SU-DHL-6 (cell line): ENCODE data around the gene ERFL.

Source experiments
- H2AFZ ChIP-seq: fragments of 200-600 bp; sonication (generic); 2 replicates; pipeline ENCODE4 v1.6.1; 2014; ENCODE audit warnings: low read depth, mild to moderate bottlenecking, moderate library complexity, mixed read lengths, antibody characterized with exemption, low read length; ENCODE audit not compliant: severe bottlenecking
- H3F3A ChIP-seq: fragments of 200-600 bp; shearing (Covaris generic); 2 replicates; pipeline ENCODE4 v1.6.0; 2016; ENCODE audit warnings: antibody characterized with exemption, mild to moderate bottlenecking; ENCODE audit not compliant: insufficient read depth
- H3K27ac ChIP-seq: fragments of 200-600 bp; sonication (generic); 2 replicates; pipeline ENCODE4 v1.5.1; 2016; ENCODE audit warnings: low read depth, mild to moderate bottlenecking, low read length, moderate library complexity, mixed read lengths
- H3K27me3 ChIP-seq: fragments of 200-600 bp; sonication (generic), shearing (Covaris generic); 2 replicates; pipeline ENCODE4 v1.6.0; 2014; ENCODE audit warnings: mild to moderate bottlenecking, low read length
- H3K36me3 ChIP-seq: fragments of 200-600 bp; sonication (generic); 2 replicates; pipeline ENCODE4 v1.6.1; 2014; ENCODE audit warnings: mild to moderate bottlenecking, low read length, mixed read lengths
- H3K4me2 ChIP-seq: fragments of 300-600, 200-600 bp; shearing (Covaris generic), sonication (generic); 2 replicates; pipeline ENCODE4 v1.6.0; 2014; ENCODE audit warnings: low read length, low read depth, mild to moderate bottlenecking; ENCODE audit not compliant: poor library complexity, severe bottlenecking
- H3K4me3 ChIP-seq: fragments of 200-600 bp; sonication (generic); 2 replicates; pipeline ENCODE4 v1.5.1; 2014; ENCODE audit warnings: antibody characterized with exemption, low read length, mild to moderate bottlenecking, mixed read lengths; ENCODE audit not compliant: insufficient read depth, poor library complexity, severe bottlenecking
- H3K79me2 ChIP-seq: fragments of 200-600 bp; sonication (generic); 2 replicates; pipeline ENCODE4 v1.6.1; 2014; ENCODE audit warnings: mild to moderate bottlenecking, low read length, moderate library complexity; ENCODE audit not compliant: insufficient read depth
- H3K9ac ChIP-seq: fragments of 200-600 bp; sonication (generic); 2 replicates; pipeline ENCODE4 v1.7.0; 2014; ENCODE audit warnings: mild to moderate bottlenecking, low read length
- H3K9me2 ChIP-seq: fragments of 200-600 bp; sonication (generic); replicated peaks from 2 replicates; pipeline ENCODE4 v1.6.1; 2014; ENCODE audit warnings: low read length; ENCODE audit not compliant: insufficient read depth
- H3K9me3 ChIP-seq: fragments of 200-600 bp; sonication (generic); 2 replicates; pipeline ENCODE4 v1.6.1; 2014; ENCODE audit warnings: low read length, mixed read lengths; ENCODE audit not compliant: insufficient read depth
- H4K20me1 ChIP-seq: fragments of 200-600 bp; sonication (generic); 2 replicates; pipeline ENCODE4 v1.6.1; 2014; ENCODE audit warnings: low read depth, mild to moderate bottlenecking, antibody characterized with exemption, low read length, moderate library complexity, mixed read lengths
- CTCF ChIP-seq: fragments of 200-600 bp; sonication (generic); IDR thresholded peaks from one replicate; pipeline ENCODE4 v1.5.1; 2017; ENCODE audit warnings: antibody characterized with exemption, mild to moderate bottlenecking, low read length, moderate library complexity; ENCODE audit not compliant: insufficient read depth, poor library complexity, severe bottlenecking
- EZH2phosphoT487 ChIP-seq: fragments of 200-600 bp; sonication (generic), shearing (Covaris generic); conservative IDR thresholded peaks from 2 replicates; pipeline ENCODE4 v1.6.1; 2018; ENCODE audit warnings: mild to moderate bottlenecking, antibody characterized with exemption, low read length, moderate library complexity, mixed read lengths

ERFL gene

GRCh38 chr19:41883821-41884733, 44.2 kb downstream of the ERFL start:
- peak overlapping the region; percentile 89 for H3K9ac ChIP-seq
- peak overlapping the region; percentile 65 for H3K4me3 ChIP-seq
- H3K9me3 ChIP-seq = no peaks in the 10 kb centered on the region
- no peaks in the 10 kb centered on the region for H3K27me3 ChIP-seq
- TF ChIP-seq CTCF = no peak
- no peak for TF ChIP-seq EZH2phosphoT487
- peaks cover 47% of the 10 kb centered on the region for H3F3A ChIP-seq
- no peaks in the 10 kb centered on the region for H4K20me1 ChIP-seq
- H2AFZ ChIP-seq = no peak overlapping the region
- H3K79me2 ChIP-seq = peaks cover 57% of the 10 kb centered on the region
- H3K27ac ChIP-seq = peak overlapping the region; percentile 100
- no peaks in the 10 kb centered on the region for H3K9me2 ChIP-seq
- peak overlapping the region; percentile 97 for H3K4me2 ChIP-seq
- peaks cover 5% of the 10 kb centered on the region; the same call in 1 of the 2 replicates for H3K36me3 ChIP-seq

GRCh38 chr19:41883463-41883820, 44.8 kb downstream of the ERFL start:
- peak overlapping the region; percentile 65 for H3K4me3 ChIP-seq
- H3K4me2 ChIP-seq = peak overlapping the region; percentile 68
- H3K9ac ChIP-seq = peak overlapping the region; percentile 89
- H3K27me3 ChIP-seq = no peaks in the 10 kb centered on the region
- H4K20me1 ChIP-seq = no peaks in the 10 kb centered on the region
- H3K36me3 ChIP-seq = peaks cover 11% of the 10 kb centered on the region
- H3F3A ChIP-seq = peaks cover 53% of the 10 kb centered on the region
- H3K79me2 ChIP-seq = peaks cover 57% of the 10 kb centered on the region
- no peak for TF ChIP-seq CTCF
- no peak for TF ChIP-seq EZH2phosphoT487
- no peak overlapping the region for H2AFZ ChIP-seq
- H3K9me2 ChIP-seq = no peaks in the 10 kb centered on the region
- H3K9me3 ChIP-seq = no peaks in the 10 kb centered on the region
- peak overlapping the region; percentile 100 for H3K27ac ChIP-seq

GRCh38 chr19:41882568-41883462, 45.4 kb downstream of the ERFL start, which contains the start of gene ARHGEF1:
TSS of gene ARHGEF1 (plus strand) at chr19:41883184. CDS start at chr19:41888083, 4,899 bp downstream.
- Histone ChIP-seq H3K36me3 (peaks cover 18% of the 10 kb centered on the region), H3K9me2 (no peaks in the 10 kb centered on the region), H3F3A (peaks cover 59% of the 10 kb centered on the region), H3K27me3 (no peaks in the 10 kb centered on the region), H3K9me3 (no peaks in the 10 kb centered on the region), H3K79me2 (peaks cover 60% of the 10 kb centered on the region), H2AFZ (no peak within 1 kb of the TSS), H3K4me2 (peak within 1 kb of the TSS; percentile 68), H3K4me3 (peak within 1 kb of the TSS; percentile 65), H4K20me1 (no peaks in the 10 kb centered on the region), H3K9ac (peak within 1 kb of the TSS; percentile 89), H3K27ac (peak within 1 kb of the TSS; percentile 100)
- TF ChIP-seq EZH2phosphoT487 (no peak), CTCF (no peak)
